ENCODE data around the gene SLC16A11.
"Not testable (repeated sequence)": the region's sequence is repeated elsewhere in the genome, so short reads cannot be mapped to it uniquely, and the experiment has no call there.

SLC16A11 gene

GRCh38 chr17:7043497-7044198 is at the start of gene SLC16A11:
Gene SLC16A11 (minus strand): TSS chr17:7044092. CDS start chr17:7043513, 579 bp downstream.
- no peak for DNase-seq (ENCODE audit: low spot score)
- peaks cover 13% of the 10 kb centered on the region for H3K4me1 ChIP-seq (ENCODE audit: insufficient read depth, poor library complexity, severe bottlenecking)
- H3K4me3 ChIP-seq (ENCODE audit: severe bottlenecking) = peak within 1 kb of the TSS; percentile 19
- H3K36me3 ChIP-seq (ENCODE audit: low read depth) = no peaks in the 10 kb centered on the region
- no peaks in the 10 kb centered on the region for H3K9me3 ChIP-seq (ENCODE audit: severe bottlenecking)
- H3K27me3 ChIP-seq (ENCODE audit: insufficient read depth, poor library complexity, severe bottlenecking) = peaks cover 10% of the 10 kb centered on the region
- TF ChIP-seq, protein P1, sequence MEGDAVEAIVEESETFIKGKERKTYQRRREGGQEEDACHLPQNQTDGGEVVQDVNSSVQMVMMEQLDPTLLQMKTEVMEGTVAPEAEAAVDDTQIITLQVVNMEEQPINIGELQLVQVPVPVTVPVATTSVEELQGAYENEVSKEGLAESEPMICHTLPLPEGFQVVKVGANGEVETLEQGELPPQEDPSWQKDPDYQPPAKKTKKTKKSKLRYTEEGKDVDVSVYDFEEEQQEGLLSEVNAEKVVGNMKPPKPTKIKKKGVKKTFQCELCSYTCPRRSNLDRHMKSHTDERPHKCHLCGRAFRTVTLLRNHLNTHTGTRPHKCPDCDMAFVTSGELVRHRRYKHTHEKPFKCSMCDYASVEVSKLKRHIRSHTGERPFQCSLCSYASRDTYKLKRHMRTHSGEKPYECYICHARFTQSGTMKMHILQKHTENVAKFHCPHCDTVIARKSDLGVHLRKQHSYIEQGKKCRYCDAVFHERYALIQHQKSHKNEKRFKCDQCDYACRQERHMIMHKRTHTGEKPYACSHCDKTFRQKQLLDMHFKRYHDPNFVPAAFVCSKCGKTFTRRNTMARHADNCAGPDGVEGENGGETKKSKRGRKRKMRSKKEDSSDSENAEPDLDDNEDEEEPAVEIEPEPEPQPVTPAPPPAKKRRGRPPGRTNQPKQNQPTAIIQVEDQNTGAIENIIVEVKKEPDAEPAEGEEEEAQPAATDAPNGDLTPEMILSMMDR (IDR thresholded peaks at IDR 0.05; ENCODE audit: poor library complexity, severe bottlenecking) = no peak
- peak; percentile 23; the same call in 2 of the 3 replicates for ATAC-seq (ENCODE audit: low read depth)
- H3K27ac ChIP-seq (ENCODE audit: poor library complexity, severe bottlenecking) = no peak within 1 kb of the TSS

DNA sequence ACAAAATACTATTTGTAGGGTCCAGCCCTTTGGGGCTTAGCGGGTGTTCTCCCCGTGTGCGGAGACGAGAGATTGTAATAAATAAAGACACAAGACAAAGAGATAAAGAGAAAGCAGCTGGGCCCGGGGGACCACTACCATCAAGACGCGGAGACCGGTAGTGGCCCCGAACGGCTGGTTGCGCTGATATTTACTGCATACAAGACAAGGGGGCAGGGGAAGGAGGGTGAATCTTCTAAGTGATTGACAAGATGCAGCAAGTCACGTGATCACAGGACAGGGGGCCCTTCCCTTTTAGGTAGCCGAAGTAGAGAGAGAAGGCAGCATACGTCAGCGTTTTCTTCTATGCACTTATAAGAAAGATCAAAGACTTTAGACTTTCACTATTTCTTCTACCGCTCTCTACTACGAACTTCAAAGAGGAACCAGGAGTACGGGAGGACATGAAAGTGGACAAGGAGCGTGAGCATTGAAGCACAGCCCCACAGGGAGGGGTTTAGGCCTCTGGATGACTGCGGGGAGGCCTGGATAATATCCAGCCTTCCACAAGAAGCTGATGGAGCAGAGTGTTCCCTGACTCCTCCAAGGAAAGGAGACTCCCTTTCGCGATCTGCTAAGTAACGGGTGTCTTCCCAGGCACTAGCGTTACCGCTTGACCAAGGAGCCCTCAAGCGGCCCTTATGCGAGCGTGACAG is 47.6 kb upstream of the SLC16A11 start:
- not testable (repeated sequence) for H3K27me3 ChIP-seq (ENCODE audit: insufficient read depth, poor library complexity, severe bottlenecking); DNase-seq (ENCODE audit: low spot score); H3K9me3 ChIP-seq (ENCODE audit: severe bottlenecking); H3K4me3 ChIP-seq (ENCODE audit: severe bottlenecking); H3K36me3 ChIP-seq (ENCODE audit: low read depth); H3K27ac ChIP-seq (ENCODE audit: poor library complexity, severe bottlenecking); ATAC-seq (ENCODE audit: low read depth)
- H3K4me1 ChIP-seq (ENCODE audit: insufficient read depth, poor library complexity, severe bottlenecking) = peaks cover 14% of the 10 kb centered on the region

DNA sequence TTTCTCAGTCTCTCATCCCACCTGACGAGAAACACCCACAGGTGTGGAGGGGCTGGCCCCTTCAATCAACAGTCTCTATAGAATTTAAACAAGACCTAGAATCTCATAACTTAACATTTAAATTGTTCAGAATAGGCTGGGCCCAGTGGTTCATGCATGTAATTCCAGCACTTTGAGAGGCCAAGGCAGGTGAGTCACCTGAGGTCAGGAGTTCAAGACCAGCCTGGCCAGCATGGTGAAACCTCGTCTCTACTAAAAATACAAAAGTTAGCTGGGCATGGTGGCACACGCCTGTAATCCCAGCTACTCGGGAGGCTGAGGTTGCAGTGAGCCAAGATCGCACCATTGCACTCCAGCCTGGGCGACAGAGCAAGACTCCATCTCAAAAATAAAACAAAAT is 45.7 kb upstream of the SLC16A11 start:
- peaks cover 14% of the 10 kb centered on the region for H3K4me1 ChIP-seq (ENCODE audit: insufficient read depth, poor library complexity, severe bottlenecking)
- H3K27me3 ChIP-seq (ENCODE audit: insufficient read depth, poor library complexity, severe bottlenecking); ATAC-seq (ENCODE audit: low read depth); DNase-seq (ENCODE audit: low spot score); H3K4me3 ChIP-seq (ENCODE audit: severe bottlenecking); H3K27ac ChIP-seq (ENCODE audit: poor library complexity, severe bottlenecking); H3K36me3 ChIP-seq (ENCODE audit: low read depth); H3K9me3 ChIP-seq (ENCODE audit: severe bottlenecking): not testable (repeated sequence)

- H3K27ac ChIP-seq (ENCODE audit: poor library complexity, severe bottlenecking) = peak overlapping the region; percentile 44
- H3K36me3 ChIP-seq (ENCODE audit: low read depth); H3K27me3 ChIP-seq (ENCODE audit: insufficient read depth, poor library complexity, severe bottlenecking); H3K9me3 ChIP-seq (ENCODE audit: severe bottlenecking); H3K4me3 ChIP-seq (ENCODE audit: severe bottlenecking); DNase-seq (ENCODE audit: low spot score); ATAC-seq (ENCODE audit: low read depth): not testable (repeated sequence)
- H3K4me1 ChIP-seq (ENCODE audit: insufficient read depth, poor library complexity, severe bottlenecking) = peaks cover 14% of the 10 kb centered on the region
These were observed 44.5 kb upstream of the SLC16A11 start for GRCh38 chr17:7088442-7088841.

DNA sequence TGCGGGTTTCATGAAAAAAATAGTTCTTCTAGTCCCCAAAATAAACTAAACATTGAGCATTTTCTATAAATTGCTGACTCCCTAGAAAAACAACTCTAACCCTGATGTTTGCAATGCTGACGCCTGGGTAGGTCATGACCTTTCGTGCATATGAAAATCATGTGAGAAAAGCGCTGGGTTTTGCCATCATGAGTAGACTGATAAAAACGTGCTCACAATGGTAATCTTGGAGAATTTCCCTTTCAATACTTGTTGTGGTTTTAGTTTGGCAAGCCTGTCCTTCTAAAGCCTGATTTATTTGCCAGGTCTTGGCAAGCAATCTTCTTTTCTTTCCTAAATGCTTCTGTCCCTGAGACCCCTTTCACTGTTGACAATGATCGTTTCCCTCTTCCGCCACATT is 40.2 kb upstream of the SLC16A11 start:
- ATAC-seq (ENCODE audit: low read depth) (no peak), DNase-seq (ENCODE audit: low spot score) (no peak)
- no peaks in the 10 kb centered on the region for H3K36me3 ChIP-seq (ENCODE audit: low read depth)
- TF ChIP-seq, protein P1 (IDR thresholded peaks at IDR 0.05; ENCODE audit: poor library complexity, severe bottlenecking) = no peak
- no peaks in the 10 kb centered on the region for H3K27me3 ChIP-seq (ENCODE audit: insufficient read depth, poor library complexity, severe bottlenecking)
- no peaks in the 10 kb centered on the region for H3K9me3 ChIP-seq (ENCODE audit: severe bottlenecking)
- no peak overlapping the region for H3K27ac ChIP-seq (ENCODE audit: poor library complexity, severe bottlenecking)
- no peak overlapping the region for H3K4me3 ChIP-seq (ENCODE audit: severe bottlenecking)
- peaks cover 13% of the 10 kb centered on the region for H3K4me1 ChIP-seq (ENCODE audit: insufficient read depth, poor library complexity, severe bottlenecking)

GRCh38 chr17:7083592-7083991 is 39.7 kb upstream of the SLC16A11 start:
- H3K9me3 ChIP-seq (ENCODE audit: severe bottlenecking) = no peaks in the 10 kb centered on the region
- TF ChIP-seq, protein P1 (IDR thresholded peaks at IDR 0.05; ENCODE audit: poor library complexity, severe bottlenecking) = no peak
- H3K27ac ChIP-seq (ENCODE audit: poor library complexity, severe bottlenecking) = no peak overlapping the region
- peak; percentile 52 for ATAC-seq (ENCODE audit: low read depth)
- no peaks in the 10 kb centered on the region for H3K36me3 ChIP-seq (ENCODE audit: low read depth)
- peaks cover 8% of the 10 kb centered on the region for H3K4me1 ChIP-seq (ENCODE audit: insufficient read depth, poor library complexity, severe bottlenecking)
- no peak overlapping the region for H3K4me3 ChIP-seq (ENCODE audit: severe bottlenecking)
- no peak for DNase-seq (ENCODE audit: low spot score)
- no peaks in the 10 kb centered on the region for H3K27me3 ChIP-seq (ENCODE audit: insufficient read depth, poor library complexity, severe bottlenecking)
